ENCODE measurements around the gene NR3C1.
"Not testable (repeated sequence)": the region's sequence is repeated elsewhere in the genome, so short reads cannot be mapped to it uniquely, and the experiment has no call there.

The NR3C1 gene

GRCh38 chr5:143359869-143360268 lies 43.6 kb downstream of the NR3C1 start:
- no peak for DNase-seq

GRCh38 chr5:143356855-143357583 lies 46.5 kb downstream of the NR3C1 start:
- no peak for DNase-seq

- DNase-seq: peak; percentile 38
Measured at GRCh38 chr5:143355710-143356109, 47.8 kb downstream of the NR3C1 start.

- no peak for DNase-seq
Measured at GRCh38 chr5:143354025-143354424, 49.5 kb downstream of the NR3C1 start.

- peak; percentile 25 for DNase-seq
Measured at GRCh38 chr5:143352691-143353090, 50.8 kb downstream of the NR3C1 start.

GRCh38 chr5:143350751-143351602 lies 52.5 kb downstream of the NR3C1 start:
- DNase-seq: no peak

DNA sequence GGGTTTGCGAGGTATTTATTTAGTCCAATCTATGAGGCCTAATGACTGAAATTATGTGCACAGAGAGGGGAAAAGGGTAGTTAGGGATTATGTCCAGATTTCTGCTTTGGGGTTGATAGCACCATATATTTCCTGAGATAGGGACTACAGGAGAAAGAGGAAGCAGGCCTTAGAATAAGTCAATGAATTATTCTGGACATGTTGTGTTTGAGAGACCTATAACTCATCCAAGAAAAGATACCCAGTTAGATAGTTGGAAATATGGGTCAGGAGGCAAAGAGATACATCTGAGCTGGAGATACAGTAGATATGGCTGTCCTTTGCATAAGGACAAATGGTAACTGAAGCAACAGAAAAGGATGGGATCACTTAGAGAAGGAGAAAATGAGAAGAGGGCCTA lies 53.1 kb downstream of the NR3C1 start:
- no peak for DNase-seq

DNA sequence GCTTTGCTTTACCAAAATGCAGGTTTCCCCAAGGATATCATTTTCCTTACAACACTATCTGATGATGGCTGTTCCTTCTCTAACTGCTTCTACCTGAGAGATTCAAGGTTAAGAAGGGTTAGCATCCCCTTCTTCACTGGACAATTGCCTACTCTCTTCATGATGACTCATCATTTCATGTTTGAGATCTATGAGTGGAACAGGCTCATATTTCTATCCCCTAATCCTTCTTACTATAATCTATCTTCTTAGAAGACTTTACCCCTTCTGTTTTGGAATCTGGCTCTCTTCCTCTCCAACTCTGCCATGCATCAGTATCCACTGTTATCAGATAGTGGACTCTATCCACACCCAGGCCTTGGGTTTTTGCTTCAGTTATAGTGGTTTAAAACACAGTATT lies 54.3 kb downstream of the NR3C1 start:
- no peak for DNase-seq

- DNase-seq: no peak
Measured at GRCh38 chr5:143347698-143348344, 55.7 kb downstream of the NR3C1 start.

DNA sequence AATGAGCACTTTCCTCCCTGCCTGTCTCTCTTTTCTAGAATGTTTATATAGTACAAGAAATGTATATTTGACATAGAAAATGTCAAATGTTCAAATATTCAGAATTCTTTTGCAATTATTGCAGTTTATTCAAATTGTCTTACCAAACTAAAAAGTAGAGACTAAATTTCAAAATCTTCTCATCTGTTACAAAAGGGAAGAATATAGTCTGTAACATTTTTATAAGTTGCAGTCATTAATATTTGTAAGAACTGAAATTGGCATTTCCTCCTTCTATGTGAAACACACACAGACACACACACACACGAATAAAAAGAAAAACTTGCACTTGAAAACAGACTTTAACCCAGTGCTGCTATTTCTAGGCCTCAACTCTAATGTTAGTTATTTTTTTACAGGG lies 56.4 kb downstream of the NR3C1 start:
- DNase-seq: no peak

- no peak for DNase-seq
Measured at GRCh38 chr5:143345671-143346440, 57.6 kb downstream of the NR3C1 start.

DNA sequence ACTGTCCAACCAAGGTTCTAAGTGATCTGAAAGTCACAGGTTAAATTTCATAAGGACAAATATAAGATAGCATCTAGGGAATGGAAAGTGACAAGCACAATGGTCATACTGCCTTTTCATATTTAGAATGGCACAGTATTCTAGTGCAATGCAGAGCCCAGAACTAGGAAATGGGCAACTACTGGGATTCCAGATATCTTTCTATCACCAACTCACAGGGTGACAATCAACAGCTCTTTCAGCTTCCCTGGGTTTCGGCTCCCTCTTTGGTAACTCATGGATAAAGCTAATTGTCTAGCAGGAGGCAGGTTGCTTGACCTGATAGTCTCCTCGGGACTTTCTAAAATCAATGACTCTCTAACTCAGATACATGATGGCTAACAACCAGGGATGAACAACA lies 60.4 kb downstream of the NR3C1 start:
- no peak for DNase-seq

DNA sequence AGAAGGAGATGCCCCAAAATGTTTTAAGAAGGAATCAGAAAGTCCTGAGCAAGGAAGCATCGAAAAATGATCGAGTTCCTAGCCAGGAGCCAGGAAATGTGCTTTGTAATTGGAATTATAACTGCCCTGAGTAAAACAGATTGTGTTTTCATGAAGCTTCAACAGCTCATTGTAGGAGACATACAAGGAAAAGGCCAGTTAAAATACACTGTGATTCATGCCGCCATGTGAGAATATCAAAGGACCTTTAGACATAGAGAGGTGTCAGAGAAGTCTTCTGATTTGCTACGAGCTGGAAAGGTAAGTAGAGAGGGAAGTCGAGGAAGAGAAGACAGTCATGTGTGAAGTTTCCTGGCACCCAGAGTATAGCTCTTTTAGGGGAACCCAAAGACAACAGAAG lies 60.9 kb downstream of the NR3C1 start:
- DNase-seq: no peak

DNA sequence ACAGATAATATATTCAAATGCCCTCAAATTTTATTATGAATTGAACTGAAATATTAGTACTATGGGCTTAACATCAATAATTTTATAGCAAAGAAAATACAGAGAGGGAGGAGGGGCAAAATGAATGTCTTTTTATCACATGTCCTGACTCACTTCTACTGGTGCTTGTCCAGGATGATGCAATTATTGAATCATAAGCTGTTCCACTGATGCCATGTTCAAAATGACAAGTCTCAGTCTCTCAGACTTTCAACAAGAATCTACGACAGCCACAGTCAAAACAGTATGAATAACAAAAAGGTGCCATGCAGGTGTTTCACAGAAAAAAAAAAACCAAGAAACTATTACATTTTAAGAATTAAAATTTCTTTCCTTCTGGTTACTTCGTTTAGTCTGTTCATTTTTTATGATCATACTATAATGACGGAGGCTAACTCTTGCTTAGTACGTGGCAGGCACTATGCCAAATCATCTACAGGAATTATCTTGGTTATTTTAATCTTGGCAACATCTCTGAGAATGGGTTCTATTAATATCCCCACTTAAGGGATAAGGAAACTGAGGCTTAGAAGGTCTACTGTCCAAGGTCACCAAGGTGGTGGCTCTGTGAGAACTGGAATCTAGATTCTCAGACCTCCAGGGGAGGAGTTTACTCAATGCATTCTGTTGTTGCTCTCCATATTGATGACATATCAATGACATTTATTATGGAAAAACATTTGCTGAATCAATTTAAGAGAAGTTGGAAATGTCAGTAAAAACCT lies 61.5 kb downstream of the NR3C1 start:
- no peak for DNase-seq

DNA sequence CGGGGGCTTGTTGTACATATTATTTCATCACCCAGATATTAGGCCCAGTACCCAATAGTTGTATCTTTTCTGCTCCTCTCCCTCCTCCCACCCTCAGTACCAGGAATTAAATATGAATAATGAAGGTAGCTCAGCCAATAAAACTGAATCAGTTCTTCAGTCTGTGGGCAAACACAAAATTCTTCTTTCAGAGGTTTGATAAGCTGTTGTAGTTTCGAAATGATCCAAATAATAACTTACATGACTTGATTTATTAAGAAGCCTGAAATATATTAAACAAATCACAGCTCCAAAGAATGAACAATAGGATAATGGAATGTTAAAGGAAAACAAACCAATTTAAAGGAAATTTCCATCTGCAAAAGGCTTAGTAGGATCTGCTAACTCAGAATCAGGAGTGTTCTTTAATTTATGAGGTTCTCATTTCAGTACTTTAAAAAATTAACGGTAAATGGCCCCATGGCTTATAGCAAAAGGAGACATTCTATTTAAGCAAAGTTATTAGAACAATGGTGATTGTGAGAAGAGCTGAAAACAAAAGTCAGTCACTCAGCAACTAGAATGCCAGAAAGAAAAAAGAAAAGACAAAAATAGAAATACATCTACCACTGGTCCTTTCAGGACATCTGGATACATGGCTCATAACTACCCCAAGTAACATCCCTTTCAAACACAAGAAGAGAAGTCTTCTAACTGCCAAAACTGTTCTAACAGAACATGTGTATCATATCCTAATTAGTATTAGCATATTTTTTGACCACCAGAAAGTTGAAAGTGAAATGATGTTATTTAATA lies 62.4 kb downstream of the NR3C1 start:
- DNase-seq: no peak

GRCh38 chr5:143338658-143339366 lies 64.7 kb downstream of the NR3C1 start:
- no peak for DNase-seq

DNA sequence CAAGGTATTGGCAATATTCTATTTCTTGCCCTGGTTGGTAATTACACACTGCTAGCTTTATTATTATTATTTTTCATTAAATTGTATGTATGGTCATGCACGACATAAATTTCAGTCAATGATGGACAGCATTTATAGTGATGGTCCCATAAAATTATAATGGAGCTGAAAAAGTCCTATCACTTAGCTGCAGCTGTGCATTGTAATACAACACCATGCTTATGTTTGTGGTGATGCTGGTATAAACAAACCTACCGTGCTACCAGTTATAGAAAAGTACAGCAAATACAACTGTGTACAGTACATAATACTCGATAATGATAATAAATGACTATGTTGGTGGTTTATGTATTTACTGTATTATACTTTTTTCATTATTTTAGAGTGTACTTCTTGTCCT lies 65.5 kb downstream of the NR3C1 start:
- no peak for DNase-seq

GRCh38 chr5:143336485-143336884 lies 67.0 kb downstream of the NR3C1 start:
- DNase-seq: no peak

DNA sequence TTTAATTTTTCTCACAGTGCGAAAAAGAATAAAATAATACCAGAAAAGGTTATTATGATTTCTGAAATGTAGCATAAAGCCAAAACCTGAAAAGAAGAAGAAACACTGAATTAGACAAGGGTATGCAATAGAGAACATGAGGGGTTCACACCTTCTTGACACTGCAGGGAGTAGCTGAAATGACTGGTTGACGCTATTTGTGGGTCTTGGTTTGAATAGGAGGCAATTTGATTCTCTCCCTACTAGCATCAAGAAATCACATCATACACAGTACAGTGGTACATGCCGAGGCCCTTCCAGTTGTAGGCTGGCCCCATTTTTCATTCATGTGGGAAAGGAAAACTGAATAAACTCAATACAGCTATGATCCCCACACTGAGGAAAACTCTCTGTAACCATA lies 68.6 kb downstream of the NR3C1 start:
- DNase-seq: no peak

GRCh38 chr5:143334380-143334779 lies 69.1 kb downstream of the NR3C1 start:
- DNase-seq: not testable (repeated sequence)

GRCh38 chr5:143331956-143332355 lies 71.5 kb downstream of the NR3C1 start:
- no peak for DNase-seq

All from stimulated activated CD4-positive, alpha-beta T cell treated with anti-CD3 and anti-CD28 coated beads, Interleukin-15, amount 100 ng/mL, for 24 hours (primary cell).